Activated B cell treated with CpG ODN at 0.5 μM for 24 hours (primary cell): ENCODE measurements around the gene TRERF1. TPM values are rescaled to one million over a fixed set of nuclear protein-coding genes. Genes with fewer than 3 reads are reported as not detected.

Experiments used
- ATAC-seq: fragments of 200-7000 bp; cut with Tn5 transposase; one replicate; pipeline ENCODE4 v1.10.0; 2021; ENCODE audit warnings: low read depth, mild to moderate bottlenecking, moderate library complexity
- CTCF ChIA-PET: fragments of 350-600 bp; sonication (Branson Sonifier 250); formaldehyde crosslinking; loops from one replicate; lab custom pipeline; 2021; ENCODE audit warnings: antibody characterized with exemption; lab: Charles Lee
- POLR2A ChIA-PET: fragments of 350-600 bp; sonication (Branson Sonifier 250); formaldehyde crosslinking; loops from one replicate; lab custom pipeline; 2021; ENCODE audit warnings: antibody characterized with exemption; lab: Charles Lee
- DNase-seq: peaks from one replicate; pipeline ENCODE4 v3.0.0; 2022
- H3K27ac Mint-ChIP-seq: one replicate; pipeline ENCODE4 v1.8.0; 2020; ENCODE audit warnings: mixed read lengths
- H3K27me3 Mint-ChIP-seq: one replicate; pipeline ENCODE4 v1.8.0; 2021; ENCODE audit warnings: mixed read lengths
- H3K36me3 Mint-ChIP-seq: one replicate; pipeline ENCODE4 v1.8.0; 2021; ENCODE audit warnings: low read depth, mixed read lengths
- H3K4me1 Mint-ChIP-seq: one replicate; pipeline ENCODE4 v1.8.0; 2021; ENCODE audit warnings: mixed read lengths
- H3K4me3 Mint-ChIP-seq: one replicate; pipeline ENCODE4 v1.8.0; 2020; ENCODE audit warnings: mild to moderate bottlenecking, mixed read lengths
- H3K9me3 Mint-ChIP-seq: one replicate; pipeline ENCODE4 v1.8.0; 2020; ENCODE audit warnings: mixed read lengths
- CTCF ChIP-seq: fragments of 200-600 bp; IDR thresholded peaks from one replicate; pipeline ENCODE4 v1.8.0; 2022; ENCODE audit warnings: antibody characterized with exemption, mild to moderate bottlenecking
- intact Hi-C: fragments of 100-400 bp; cut with micrococcal nuclease; formaldehyde crosslinking; loops from one replicate; pipeline ENCODE4 v1.15.1; 2024
- total RNA-seq: library from RNA; stranded (reverse); gene quantifications from 2 replicates; pipeline ENCODE4 v1.2.3, GENCODE V29; 2022

Gene TRERF1
- total RNA-seq, 1 donor from 2014 or later, result 4.1 TPM

GRCh38 chr6:42484261-42484660 is 32.5 kb upstream of the TRERF1 start:
- no peak for DNase-seq
- Mint-ChIP-seq H3K4me1 (no peaks in the 10 kb centered on the region), H3K4me3 (no peak overlapping the region), H3K9me3 (no peaks in the 10 kb centered on the region), H3K27me3 (no peaks in the 10 kb centered on the region), H3K27ac (no peak overlapping the region), H3K36me3 (no peaks in the 10 kb centered on the region)
- no peak for ATAC-seq
- TF ChIP-seq CTCF, result no peak
- POLR2A ChIA-PET, result interaction anchor here (0.6 kb wide), 1 partner anchor 78 kb away, joined by 3 read pairs; no protein-coding TSS in a partner anchor
- intact Hi-C loops, result no loop called here
- CTCF ChIA-PET, result interaction anchor here (0.7 kb wide), 2 partner anchors 48 to 93 kb away, joined by 3 to 4 read pairs; no protein-coding TSS in a partner anchor

- no peaks in the 10 kb centered on the region for H3K27me3 Mint-ChIP-seq
- H3K36me3 Mint-ChIP-seq, result no peaks in the 10 kb centered on the region
- intact Hi-C loops, result no loop called here
- DNase-seq, result no peak
- no peaks in the 10 kb centered on the region for H3K9me3 Mint-ChIP-seq
- ChIA-PET POLR2A (no interaction called here), CTCF (no interaction called here)
- TF ChIP-seq CTCF, result no peak
- ATAC-seq, result no peak
- H3K4me3 Mint-ChIP-seq, result no peak overlapping the region
- no peak overlapping the region for H3K27ac Mint-ChIP-seq
- H3K4me1 Mint-ChIP-seq, result no peaks in the 10 kb centered on the region
These were observed 30.4 kb upstream of the TRERF1 start for GRCh38 chr6:42482174-42482573.

- H3K4me1 Mint-ChIP-seq, result no peaks in the 10 kb centered on the region
- POLR2A ChIA-PET, result interaction anchor here (0.6 kb wide), 1 partner anchor 842 kb away, joined by 5 read pairs; no protein-coding TSS in a partner anchor
- H3K4me3 Mint-ChIP-seq, result no peak overlapping the region
- no peak overlapping the region for H3K27ac Mint-ChIP-seq
- intact Hi-C loops, result no loop called here
- TF ChIP-seq CTCF, result no peak
- H3K36me3 Mint-ChIP-seq, result peaks cover 2% of the 10 kb centered on the region
- CTCF ChIA-PET, result interaction anchor here (0.5 to 0.6 kb wide), 2 partner anchors 33 to 246 kb away, joined by 3 to 4 read pairs; no protein-coding TSS in a partner anchor
- DNase-seq (no peak), ATAC-seq (no peak)
- H3K9me3 Mint-ChIP-seq, result peaks cover 14% of the 10 kb centered on the region
- peaks cover 4% of the 10 kb centered on the region for H3K27me3 Mint-ChIP-seq
These were observed 20.0 kb upstream of the TRERF1 start for GRCh38 chr6:42471714-42472113.

GRCh38 chr6:42471142-42471541 is 19.4 kb upstream of the TRERF1 start:
- intact Hi-C loops, result no loop called here
- POLR2A ChIA-PET, result no interaction called here

GRCh38 chr6:42468273-42468672 is 16.5 kb upstream of the TRERF1 start:
- CTCF ChIA-PET, result no interaction called here
- Mint-ChIP-seq H3K36me3 (peaks cover 2% of the 10 kb centered on the region), H3K27me3 (peaks cover 8% of the 10 kb centered on the region), H3K27ac (no peak overlapping the region), H3K9me3 (peaks cover 14% of the 10 kb centered on the region), H3K4me3 (no peak overlapping the region), H3K4me1 (no peaks in the 10 kb centered on the region)
- ATAC-seq (no peak), DNase-seq (no peak)
- intact Hi-C loops, result no loop called here
- no peak for TF ChIP-seq CTCF
- POLR2A ChIA-PET, result no interaction called here

More at GRCh38 chr6:42471142-42471541, 19.4 kb upstream of the TRERF1 start:
- CTCF ChIA-PET, result interaction anchor here (0.5 to 0.6 kb wide), 2 partner anchors 34 to 247 kb away, joined by 3 to 4 read pairs; no protein-coding TSS in a partner anchor
- TF ChIP-seq CTCF, result no peak
- ATAC-seq (no peak), DNase-seq (no peak)
- Mint-ChIP-seq H3K36me3 (peaks cover 2% of the 10 kb centered on the region), H3K9me3 (peaks cover 14% of the 10 kb centered on the region), H3K27me3 (peaks cover 4% of the 10 kb centered on the region), H3K27ac (no peak overlapping the region), H3K4me3 (no peak overlapping the region), H3K4me1 (no peaks in the 10 kb centered on the region)
